GM23248 (cell line): Measurements from ENCODE around the gene GNAI2.

Source experiments
- EZH2 ChIP-seq: fragments of 200-600 bp; sonication (generic); IDR thresholded peaks from 2 replicates; pipeline ENCODE4 v1.6.1; 2018; ENCODE audit warnings: antibody characterized with exemption, mild to moderate bottlenecking; ENCODE audit not compliant: insufficient read depth, poor library complexity, severe bottlenecking
- EZH2phosphoT487 ChIP-seq: fragments of 200-600 bp; sonication (generic); IDR thresholded peaks from 2 replicates; pipeline ENCODE4 v1.6.1; 2018; ENCODE audit warnings: antibody characterized with exemption, moderate library complexity, mild to moderate bottlenecking, low read depth; ENCODE audit not compliant: insufficient read depth

- no peak for TF ChIP-seq EZH2
- no peak for TF ChIP-seq EZH2phosphoT487
These were observed 28.5 kb downstream of the GNAI2 start for GRCh38 chr3:50264383-50264963.
